ENCODE results near the gene ETV6.
A peak's percentile ranks its signal among the peaks of the same experiment; 100 is the strongest.
"Not testable (repeated sequence)": the region's sequence is repeated elsewhere in the genome, so short reads cannot be mapped to it uniquely, and the experiment has no call there.

ETV6 gene

GRCh38 chr12:11649413-11650285 lies at the start of gene ETV6:
ETV6 (plus strand) TSS chr12:11649674; CDS start chr12:11650128, 454 bp downstream.
- peak; percentile 94 for DNase-seq (ENCODE audit: low read depth)

- DNase-seq (ENCODE audit: low read depth) = no peak
Measured at GRCh38 chr12:11600199-11600598, 49.3 kb upstream of the ETV6 start.

GRCh38 chr12:11601647-11602046 lies 47.8 kb upstream of the ETV6 start:
- no peak for DNase-seq (ENCODE audit: low read depth)

- peak; percentile 68 for DNase-seq (ENCODE audit: low read depth)
Measured at GRCh38 chr12:11607313-11608081, 42.0 kb upstream of the ETV6 start.

GRCh38 chr12:11609045-11609444 lies 40.4 kb upstream of the ETV6 start:
- DNase-seq (ENCODE audit: low read depth) = no peak

- DNase-seq (ENCODE audit: low read depth) = no peak
Measured at GRCh38 chr12:11615481-11615880, 34.0 kb upstream of the ETV6 start.

- DNase-seq (ENCODE audit: low read depth) = no peak
Measured at GRCh38 chr12:11618046-11618445, 31.4 kb upstream of the ETV6 start.

GRCh38 chr12:11621797-11622423 lies 27.6 kb upstream of the ETV6 start:
- DNase-seq (ENCODE audit: low read depth) = peak; percentile 13

- peak; percentile 21 for DNase-seq (ENCODE audit: low read depth)
Measured at GRCh38 chr12:11622876-11623281, 26.6 kb upstream of the ETV6 start.

- DNase-seq (ENCODE audit: low read depth) = peak; percentile 87
Measured at GRCh38 chr12:11623382-11623781, 26.1 kb upstream of the ETV6 start.

GRCh38 chr12:11624116-11624515 lies 25.4 kb upstream of the ETV6 start:
- no peak for DNase-seq (ENCODE audit: low read depth)

GRCh38 chr12:11627709-11628108 lies 21.8 kb upstream of the ETV6 start:
- peak; percentile 18 for DNase-seq (ENCODE audit: low read depth)

GRCh38 chr12:11628353-11628752 lies 21.1 kb upstream of the ETV6 start:
- DNase-seq (ENCODE audit: low read depth) = no peak

- DNase-seq (ENCODE audit: low read depth) = no peak
Measured at GRCh38 chr12:11630046-11630706, 19.3 kb upstream of the ETV6 start.

GRCh38 chr12:11631288-11631687 lies 18.2 kb upstream of the ETV6 start:
- DNase-seq (ENCODE audit: low read depth) = no peak

- DNase-seq (ENCODE audit: low read depth) = not testable (repeated sequence)
Measured at GRCh38 chr12:11631881-11632280, 17.6 kb upstream of the ETV6 start.

GRCh38 chr12:11633968-11634367 lies 15.5 kb upstream of the ETV6 start:
- DNase-seq (ENCODE audit: low read depth) = peak; percentile 74

- DNase-seq (ENCODE audit: low read depth) = no peak
Measured at GRCh38 chr12:11635341-11635740, 14.1 kb upstream of the ETV6 start.

- no peak for DNase-seq (ENCODE audit: low read depth)
Measured at GRCh38 chr12:11638315-11638916, 11.1 kb upstream of the ETV6 start.

- no peak for DNase-seq (ENCODE audit: low read depth)
Measured at GRCh38 chr12:11639454-11639853, 10.0 kb upstream of the ETV6 start.

- DNase-seq (ENCODE audit: low read depth) = no peak
Measured at GRCh38 chr12:11641522-11641921, 8.0 kb upstream of the ETV6 start.

- no peak for DNase-seq (ENCODE audit: low read depth)
Measured at GRCh38 chr12:11642785-11643184, 6.7 kb upstream of the ETV6 start.

Measured in amniotic epithelial cell (primary cell).